ENCODE measurements around the gene MYOF. TPM values are rescaled to one million over a fixed set of nuclear protein-coding genes. Genes with fewer than 3 reads are reported as not detected.
A peak's percentile ranks its signal among the peaks of the same experiment; 100 is the strongest.

The MYOF gene
- total and polyA plus RNA-seq, 2 of the 8 experiments (the other 6 are each of a cell fraction or from before 2014, with no cell fraction given): 0.98 to 2.3 TPM

GRCh38 chr10:93261961-93262610 lies 220.0 kb downstream of the MYOF start:
- Histone ChIP-seq H2BK12ac (ENCODE audit: low read depth, low read length) (no peak overlapping the region), H3K14ac (ENCODE audit: insufficient read length) (no peak overlapping the region), H3K23ac (ENCODE audit: insufficient read length) (no peak overlapping the region), H2BK120ac (replicated peaks; ENCODE audit: low read depth, low read length) (no peak overlapping the region), H3K4me3 (ENCODE audit: extremely low read depth in 1 of 4, insufficient read depth in 2 of 4, low read depth in 3 of 4, low read length in 4 of 4) (no peak overlapping the region), H4K91ac (replicated peaks; ENCODE audit: insufficient read length, low read length) (peak overlapping the region; percentile 73), H3K18ac (ENCODE audit: extremely low read depth, low read length) (no peak overlapping the region), H2BK20ac (ENCODE audit: low read length) (0 out of 2 replicates have a peak overlapping the region, but pooled peaks have one; percentile 26), H3K9me3 (ENCODE audit: insufficient read depth in 2 of 2, low read depth in 1 of 2, low read length in 1 of 2) (peaks cover 0 to 3% of the 10 kb centered on the region in 2 experiments; a peak in 1 of 4 replicates), H3K23me2 (ENCODE audit: low read depth, low read length) (no peaks in the 10 kb centered on the region; the same call in 1 of the 2 replicates), H3K36me3 (ENCODE audit: control insufficient read depth in 2 of 4, insufficient read depth in 4 of 4, low read length in 3 of 4) (no peaks in the 10 kb centered on the region), H3K9ac (replicated peaks in 1 of 4; ENCODE audit: extremely low read depth in 1 of 4, low read depth in 3 of 4, low read length in 3 of 4) (no peak overlapping the region), H3K27ac (ENCODE audit: low read depth, low read length) (no peak overlapping the region), H3K56ac (replicated peaks; ENCODE audit: insufficient read length, low read depth, low read length) (no peak overlapping the region), H2AK5ac (ENCODE audit: low read depth, low read length) (no peak overlapping the region), H2AFZ (ENCODE audit: low read length) (no peak overlapping the region), H3K79me2 (ENCODE audit: control insufficient read depth in 1 of 2, insufficient read depth in 2 of 2, low read length in 2 of 2) (no peaks in the 10 kb centered on the region), H3K4me2 (ENCODE audit: insufficient read depth in 1 of 2, low read depth in 2 of 2, low read length in 2 of 2) (no peak overlapping the region), H3K27me3 (replicated peaks in 1 of 4; ENCODE audit: control insufficient read depth in 3 of 4, extremely low read depth in 1 of 4, insufficient read depth in 3 of 4, low read length in 3 of 4) (no peaks in the 10 kb centered on the region), H3K4me1 (replicated peaks in 1 of 4; ENCODE audit: control insufficient read depth in 3 of 4, insufficient read depth in 4 of 4, low read length in 3 of 4) (no peaks in the 10 kb centered on the region), H3K4ac (replicated peaks; ENCODE audit: insufficient read length, low read depth, low read length) (no peak overlapping the region), H2BK15ac (ENCODE audit: low read length) (no peak overlapping the region; the same call in 1 of the 2 replicates), H4K20me1 (replicated peaks in 1 of 2; ENCODE audit: control insufficient read depth in 1 of 2, insufficient read depth in 2 of 2, low read length in 2 of 2) (no peaks in the 10 kb centered on the region), H3K79me1 (ENCODE audit: low read depth, low read length) (no peaks in the 10 kb centered on the region), H2BK5ac (ENCODE audit: low read depth, low read length) (no peak overlapping the region), H4K8ac (ENCODE audit: extremely low read depth, insufficient read depth, low read length) (no peak overlapping the region), H4K5ac (ENCODE audit: insufficient read length, low read depth, low read length) (no peak overlapping the region)
- CTCF ChIA-PET (ENCODE audit: partially characterized antibody): interaction anchor here (0.9 kb wide), 1 partner anchor 33 kb away, joined by 3 read pairs; no protein-coding TSS in a partner anchor
- 95% methylated on average over 4 of the region's 4 CpGs; no CpG with 5 or more reads in 1 of the 2 experiments for WGBS, 2 experiments (ENCODE audit: extremely low coverage in 1 of 2, insufficient coverage in 1 of 2, insufficient read length in 1 of 2, insufficient replicate concordance in 2 of 2, low coverage in 1 of 2, low lambda C conversion rate in 2 of 2, missing lambda C conversion rate in 1 of 2)
- FAIRE-seq (no peak), DNase-seq (ENCODE audit: low read depth in 1 of 2, low spot score in 2 of 2) (no peak)
- POLR2A ChIA-PET (ENCODE audit: partially characterized antibody): interaction anchor here (0.9 to 1.0 kb wide), 2 partner anchors 11 to 18 kb away, joined by 3 read pairs; no protein-coding TSS in a partner anchor
- TF ChIP-seq EGR1 (IDR thresholded peaks at IDR 0.05; ENCODE audit: borderline replicate concordance, low read depth, low read length): no peak
- no peak for TF ChIP-seq ZNF274 (IDR thresholded peaks at IDR 0.05; ENCODE audit: borderline replicate concordance, extremely low read depth, low read length)
- no peak for TF ChIP-seq RBBP5 (IDR thresholded peaks at IDR 0.05; ENCODE audit: borderline replicate concordance, low read depth, low read length)
- TF ChIP-seq KDM5A (IDR thresholded peaks at IDR 0.05; ENCODE audit: low read length): no peak
- no peak for TF ChIP-seq CBX5 (IDR thresholded peaks at IDR 0.05; ENCODE audit: low read depth, low read length)
- TF ChIP-seq GABPA (IDR thresholded peaks at IDR 0.05; ENCODE audit: borderline replicate concordance, insufficient read depth, low read length): no peak
- TF ChIP-seq HDAC2 (IDR thresholded peaks at IDR 0.05; ENCODE audit: borderline replicate concordance in 1 of 2, low read depth in 2 of 2, low read length in 2 of 2): no peak
- no peak for TF ChIP-seq PHF8 (conservative IDR thresholded peaks at IDR 0.05; ENCODE audit: low read depth, low read length)
- TF ChIP-seq SRF (IDR thresholded peaks at IDR 0.05; ENCODE audit: low read depth, low read length): no peak
- TF ChIP-seq SP2 (IDR thresholded peaks at IDR 0.05; ENCODE audit: low read length): no peak
- TF ChIP-seq SUZ12 (IDR thresholded peaks at IDR 0.05; ENCODE audit: low read length): no peak
